ENCODE results near the gene C1orf174.
A peak's percentile ranks its signal among the peaks of the same experiment; 100 is the strongest.

The C1orf174 gene

DNA sequence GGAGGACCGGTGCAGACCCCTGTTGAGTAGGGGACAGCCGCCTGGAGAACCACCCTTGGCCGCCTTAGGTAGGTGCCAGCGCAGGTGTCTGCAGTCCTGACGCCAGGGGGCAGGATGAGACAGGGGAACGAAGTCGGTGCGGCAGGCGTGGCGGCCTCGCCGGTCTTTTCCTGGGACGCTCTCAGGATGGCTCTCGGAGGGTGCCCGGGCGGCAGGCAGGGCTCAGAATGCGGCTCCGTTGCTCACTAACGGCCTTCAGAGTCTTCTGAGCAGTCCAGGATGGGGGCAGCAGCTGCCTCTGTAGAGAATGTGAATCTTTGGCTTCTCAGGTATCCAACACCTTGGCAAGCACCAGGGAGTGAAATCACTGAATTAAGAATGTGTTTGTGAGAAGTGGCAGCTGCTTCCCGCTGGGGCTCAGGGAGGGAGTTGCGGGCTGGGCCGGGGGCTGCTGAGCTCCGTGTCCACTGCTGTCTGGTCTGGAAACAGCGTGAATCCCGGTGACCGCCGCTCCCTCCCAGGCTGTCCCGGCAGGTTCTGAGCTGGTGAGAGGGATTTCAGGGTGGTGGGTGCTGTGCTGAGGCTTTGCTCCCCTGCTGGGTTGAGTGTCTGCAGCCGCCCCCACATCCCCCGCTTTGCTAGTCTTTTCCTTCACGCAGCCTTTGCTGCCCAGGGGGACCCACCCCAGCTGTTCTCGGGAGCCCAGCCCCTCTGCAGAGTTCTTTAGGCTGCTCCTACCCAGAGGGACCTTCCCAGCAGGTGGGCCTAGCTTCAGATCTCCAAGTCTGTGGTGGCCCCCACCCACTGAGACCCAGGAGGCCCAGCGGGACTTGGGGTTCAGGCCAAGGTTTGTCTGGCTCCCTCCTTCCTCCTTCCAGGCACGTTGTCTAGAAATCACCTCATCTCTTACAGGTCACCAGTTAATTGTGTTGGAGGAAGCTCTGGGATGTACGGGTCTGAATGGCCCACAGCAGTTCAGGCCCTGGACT lies 11.1 kb upstream of the C1orf174 start:
- DNase-seq = peak in 32 of 56 donors; percentile 6 to 68 (median 37)

DNA sequence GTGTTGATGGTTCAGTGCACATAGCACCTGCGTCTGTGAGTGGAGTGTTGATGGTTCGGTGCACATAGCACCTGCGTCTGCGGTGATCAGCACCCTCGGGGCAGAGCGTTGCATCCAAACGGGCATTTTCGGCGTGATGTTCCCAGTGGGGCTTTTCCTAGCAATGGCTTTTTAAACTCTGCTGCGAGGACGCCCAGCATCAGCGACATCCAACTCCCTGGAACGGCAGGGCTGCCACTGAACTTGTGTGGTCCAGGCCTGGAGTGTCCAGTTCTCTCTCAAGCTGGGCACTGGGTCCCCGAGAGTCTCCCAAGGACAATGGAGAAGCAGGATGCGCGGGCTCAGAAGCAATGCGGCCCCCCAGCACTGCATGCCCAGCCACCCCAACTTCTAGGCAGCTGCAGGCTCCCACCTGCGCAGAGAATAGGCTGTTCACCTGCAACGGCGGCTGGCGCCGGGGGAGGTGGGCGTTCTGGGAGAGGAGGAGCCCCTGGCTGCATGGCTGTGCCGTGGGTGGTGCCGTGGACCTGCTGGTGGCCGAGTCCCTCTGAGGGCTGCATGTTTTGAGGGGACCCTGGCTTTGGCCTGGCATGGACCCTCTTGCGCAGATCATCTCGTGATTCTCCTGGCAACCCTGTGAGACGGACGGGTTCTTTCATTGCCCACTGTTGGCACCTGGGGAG lies 10.1 kb upstream of the C1orf174 start:
- no peak for DNase-seq

DNA sequence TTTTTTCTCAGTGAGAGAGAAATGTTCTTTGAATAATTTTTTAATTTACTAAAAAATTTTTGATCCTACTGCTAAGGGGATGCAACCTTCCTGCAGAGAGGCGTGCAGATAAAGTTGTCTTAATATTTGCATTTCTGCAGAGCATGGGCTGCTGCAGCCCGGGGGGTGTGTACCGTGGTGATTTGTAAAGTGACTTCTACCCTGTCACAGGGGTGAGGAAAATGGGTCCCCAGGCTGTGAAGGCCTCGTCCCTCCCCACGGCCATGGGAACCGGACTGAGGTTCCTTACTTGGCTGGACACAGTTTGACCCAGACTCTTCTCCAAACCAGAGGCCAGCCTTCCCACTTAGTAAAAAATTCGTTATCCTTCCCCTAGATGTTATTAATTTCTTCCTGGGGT lies 9.5 kb upstream of the C1orf174 start:
- DNase-seq = no peak

DNA sequence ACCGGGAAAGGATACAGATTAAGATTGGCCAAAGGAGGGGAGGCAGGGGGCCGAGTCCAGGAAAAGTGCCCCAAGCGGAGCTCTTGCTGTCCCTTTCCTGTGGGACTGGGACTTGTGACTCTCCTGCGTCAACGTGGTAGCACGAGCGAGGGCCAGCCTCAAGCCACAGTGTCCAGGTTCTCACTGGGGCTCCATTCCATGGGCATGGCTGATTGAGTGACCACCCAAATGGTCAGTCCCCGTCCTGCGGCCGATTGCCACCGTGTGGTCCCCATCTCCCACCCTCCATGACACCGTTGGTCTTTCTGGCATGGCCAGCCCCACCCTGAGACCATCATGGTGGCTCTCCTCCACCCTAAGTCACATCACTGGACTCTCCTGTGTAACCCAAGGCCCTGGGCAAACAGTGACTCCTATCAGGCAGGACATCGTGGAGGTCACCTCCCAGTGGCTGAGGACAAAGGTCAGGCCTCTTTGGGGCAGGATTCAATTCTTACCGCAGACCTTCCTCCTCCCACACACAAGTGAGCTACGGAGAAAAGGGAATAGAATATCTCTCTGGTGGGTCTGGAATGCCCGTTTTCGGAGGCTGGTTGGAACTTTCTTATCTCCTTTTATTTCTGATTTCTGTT lies 8.9 kb upstream of the C1orf174 start:
- no peak for DNase-seq

DNA sequence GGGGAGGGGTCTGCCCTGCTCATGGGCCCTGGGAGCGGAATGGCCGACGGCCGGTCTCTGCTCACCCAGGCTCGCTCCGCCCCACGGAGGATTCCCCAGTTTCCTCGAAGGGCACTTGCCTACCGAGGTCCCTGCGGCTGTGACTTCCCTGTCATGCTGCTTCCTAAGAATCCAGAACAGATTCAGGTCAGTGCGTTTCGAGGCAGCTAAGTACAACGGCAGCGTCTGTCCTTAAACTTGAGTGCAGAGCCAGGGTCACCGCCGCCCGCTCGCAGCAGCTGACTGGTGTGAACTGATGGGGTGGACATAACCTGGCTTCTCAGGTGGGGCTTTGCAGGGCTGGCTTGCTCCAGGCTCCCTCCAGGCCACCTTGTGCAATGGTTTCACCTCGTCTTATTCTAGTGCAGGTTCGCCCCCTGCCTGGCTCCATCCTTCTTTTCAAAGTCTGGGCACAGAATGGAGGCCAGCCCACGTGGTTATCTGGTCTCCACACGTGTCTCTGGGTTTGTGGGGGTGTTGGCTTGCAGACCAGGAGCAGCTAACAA lies 7.6 kb upstream of the C1orf174 start:
- DNase-seq = no peak

DNA sequence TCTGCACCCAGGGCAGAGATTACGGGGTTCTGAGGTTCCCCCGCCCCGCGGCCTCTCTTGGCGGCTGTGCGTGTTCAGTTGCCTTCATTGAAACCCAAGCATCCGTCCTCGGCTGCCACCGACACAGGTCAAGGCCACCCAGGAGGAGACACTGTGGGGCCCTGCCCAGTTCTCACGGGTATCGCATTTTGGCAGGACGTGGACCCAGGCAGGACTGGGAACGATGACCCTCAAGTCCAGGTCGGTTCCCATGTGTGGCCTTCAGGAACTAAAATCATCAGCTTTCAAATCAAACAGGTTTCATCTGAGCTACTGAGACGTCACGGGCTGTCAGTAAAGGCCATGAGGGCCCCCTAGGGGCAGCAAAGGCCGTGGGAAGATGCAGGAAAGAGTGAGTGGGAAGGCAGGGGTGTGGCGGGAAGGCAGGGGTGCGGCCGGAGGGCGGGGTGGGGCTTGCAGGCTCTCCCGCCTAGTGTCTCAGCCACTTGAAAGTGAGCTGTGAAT lies 7.0 kb upstream of the C1orf174 start:
- DNase-seq = no peak

DNA sequence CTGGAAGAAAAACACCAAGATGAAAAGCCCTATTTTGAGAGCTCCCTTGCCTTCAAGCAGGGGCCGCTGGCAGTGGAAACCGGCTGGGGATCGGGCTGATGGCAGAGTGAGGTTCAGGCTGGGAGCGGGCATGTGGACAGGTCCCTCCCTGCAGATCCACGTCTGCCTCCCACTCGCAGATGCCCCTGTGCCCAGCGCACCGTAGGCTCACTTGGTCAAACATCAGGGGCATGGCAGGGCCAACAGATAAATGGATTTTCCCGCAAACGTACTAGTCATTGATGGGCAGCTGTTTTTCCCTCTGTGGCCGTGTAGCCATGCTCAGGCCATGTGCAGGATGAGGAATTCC lies 6.6 kb upstream of the C1orf174 start:
- DNase-seq = no peak

DNA sequence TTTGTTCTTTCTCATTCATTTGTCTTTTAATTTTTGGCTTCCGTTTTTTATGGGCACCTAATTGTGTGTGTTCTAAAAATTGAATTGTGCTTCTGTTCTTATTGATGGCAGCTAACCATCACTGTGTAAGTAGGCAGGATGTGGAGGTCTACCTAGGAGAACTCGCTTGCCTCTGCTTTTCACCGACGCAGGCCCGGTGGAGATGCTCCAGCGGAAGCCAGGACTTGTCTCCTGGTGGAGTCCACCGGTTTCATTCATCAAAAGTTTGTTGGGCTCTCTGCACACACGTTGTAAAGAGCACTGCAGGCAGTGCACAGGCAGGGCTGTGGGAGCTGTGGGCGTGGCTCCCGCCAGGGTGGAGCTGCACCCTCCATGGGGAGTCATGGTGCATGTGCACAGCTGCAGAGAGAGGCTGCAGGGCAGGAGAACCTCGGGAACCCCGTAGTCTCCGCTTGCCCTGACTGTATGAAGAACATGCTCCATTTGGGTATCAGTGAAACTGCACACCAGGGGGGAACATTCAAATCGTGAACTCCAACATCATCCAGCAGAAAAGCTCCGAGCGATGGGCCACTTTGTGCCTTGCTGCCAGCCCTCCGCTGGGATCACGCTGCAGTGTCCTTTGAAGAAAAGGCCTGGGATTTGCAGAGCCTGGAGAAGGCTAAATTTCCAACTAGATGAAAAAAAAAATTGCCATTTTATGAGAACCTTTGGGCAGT lies 6.0 kb upstream of the C1orf174 start:
- DNase-seq = no peak

DNA sequence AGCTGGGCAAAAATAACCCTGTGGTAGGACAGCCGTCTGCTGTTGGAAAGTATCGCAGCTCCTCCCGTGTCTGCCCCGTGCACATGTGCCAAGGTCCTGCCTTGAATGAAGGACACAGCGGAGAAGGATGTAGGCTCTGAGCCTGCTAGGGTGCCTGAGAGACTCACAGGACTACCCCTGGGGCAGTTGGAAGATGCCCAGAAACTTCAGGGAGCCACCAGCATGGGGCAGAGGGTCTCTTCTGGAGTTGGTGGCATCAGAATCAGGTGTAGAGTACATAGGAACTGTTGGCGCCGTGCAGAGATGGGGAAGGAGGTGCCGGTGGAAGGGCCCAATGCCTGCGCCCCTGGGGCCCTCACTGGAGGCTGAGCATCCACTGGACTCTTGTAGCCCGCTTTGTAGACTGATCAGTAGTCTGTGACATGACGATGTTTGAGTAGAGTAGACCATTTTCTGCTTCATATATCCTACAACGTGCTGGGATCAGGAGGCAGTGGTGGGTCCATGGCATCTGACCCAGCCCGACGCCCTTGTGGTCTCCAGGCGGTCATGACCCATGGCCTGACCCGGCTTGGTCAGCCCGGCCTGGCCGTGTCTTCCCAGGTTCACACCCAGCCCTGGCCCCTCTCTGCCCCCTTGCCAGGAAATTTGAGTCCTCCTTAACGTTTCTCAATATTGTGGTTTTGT lies 5.3 kb upstream of the C1orf174 start:
- DNase-seq = no peak

DNA sequence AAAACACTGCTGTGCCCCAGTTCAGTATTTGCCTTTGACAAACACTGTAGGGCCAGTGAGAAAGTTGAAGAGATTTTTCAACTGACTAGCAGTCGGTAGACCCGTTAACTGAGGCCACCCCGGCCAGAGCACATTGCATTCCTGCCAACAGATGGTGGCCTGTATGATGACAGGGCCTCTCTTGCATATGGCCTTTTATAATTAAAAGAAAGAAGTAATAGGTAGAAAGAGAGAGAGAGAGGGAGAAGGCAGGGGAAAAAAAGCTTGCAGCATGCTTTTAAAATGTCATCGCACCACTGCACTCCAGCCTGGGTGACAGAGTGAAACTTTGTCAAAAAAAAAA lies 4.7 kb upstream of the C1orf174 start:
- DNase-seq = no peak

DNA sequence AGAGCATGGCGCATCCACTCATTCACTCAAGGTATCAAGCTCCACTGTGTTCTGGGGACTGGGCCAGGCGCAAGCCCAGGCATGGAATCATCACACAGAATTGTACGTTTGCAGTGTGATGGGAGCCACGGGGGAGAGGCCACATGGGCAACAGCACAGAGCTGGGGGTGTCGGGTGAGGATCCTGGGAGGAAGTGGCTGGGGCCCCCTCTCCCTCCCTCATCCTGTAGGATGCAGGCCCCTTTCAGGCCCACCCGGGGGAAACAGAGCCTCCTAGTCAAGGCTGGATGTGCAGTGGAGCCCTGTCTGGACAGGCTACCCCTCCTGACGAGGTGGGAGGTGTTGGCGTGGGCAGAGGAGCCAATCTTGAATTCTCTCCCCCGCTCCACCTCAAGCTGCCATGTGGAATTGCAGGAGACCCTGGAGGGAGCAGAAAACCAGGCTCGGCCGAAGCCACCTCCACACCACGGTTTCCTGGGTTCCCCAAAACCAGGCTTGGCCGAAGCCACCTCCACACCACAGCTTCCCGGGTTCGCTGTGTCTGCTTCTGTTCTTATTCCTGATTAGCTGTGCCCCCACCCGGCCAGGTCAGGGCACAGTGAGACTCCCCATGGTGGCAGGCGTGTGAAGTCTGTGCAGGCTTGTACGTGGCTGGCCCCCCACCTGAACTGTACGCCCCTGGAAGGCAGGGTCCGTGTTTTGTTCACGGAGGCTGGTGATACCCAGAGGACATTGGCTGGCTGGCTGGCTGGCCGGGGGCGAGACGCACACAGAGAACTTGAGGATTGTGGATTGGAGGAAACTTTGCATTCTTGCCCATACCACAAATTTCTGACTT lies 4.2 kb upstream of the C1orf174 start:
- no peak for DNase-seq

DNA sequence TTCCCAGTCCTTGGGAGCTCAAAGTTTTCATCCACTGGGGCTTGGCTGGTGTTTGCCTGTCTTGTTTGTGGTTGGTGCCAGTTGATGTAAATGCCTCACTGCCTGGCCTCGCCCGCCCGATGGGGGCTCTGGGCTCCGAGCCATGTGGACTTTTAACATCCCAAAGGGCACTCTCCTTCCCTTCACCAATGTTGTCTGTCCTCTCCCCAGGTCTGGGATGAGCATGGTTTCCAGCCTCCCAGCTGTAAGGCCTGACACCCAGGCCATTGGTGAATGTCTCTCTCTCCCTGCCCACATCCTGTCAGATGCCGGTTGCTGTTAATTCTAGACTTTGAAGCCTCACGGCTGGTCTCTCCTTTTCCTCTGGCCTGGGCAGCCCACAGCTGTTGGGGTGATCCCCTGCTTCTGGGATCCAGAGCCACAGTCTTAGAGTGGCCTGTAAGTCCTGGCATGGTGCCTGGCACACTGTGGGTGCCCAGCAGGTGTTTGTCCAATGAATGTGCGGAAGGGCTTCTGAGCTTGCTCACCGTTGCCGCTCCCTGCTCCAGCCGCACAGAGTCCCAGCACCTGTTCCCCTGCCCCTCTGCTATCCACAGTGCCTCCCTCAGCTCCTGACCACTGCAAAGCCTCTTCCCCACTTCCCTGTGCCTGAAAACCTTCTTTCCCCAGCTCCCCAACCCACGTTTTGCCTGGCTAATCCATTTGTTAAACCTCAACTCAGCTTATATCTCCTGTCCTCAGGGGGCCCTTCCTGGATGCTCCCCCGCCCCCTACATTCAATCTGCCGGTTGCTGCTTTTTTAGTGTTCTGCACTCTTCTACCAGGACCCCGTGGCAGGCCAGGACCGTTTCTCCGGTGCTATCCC lies 3.3 kb upstream of the C1orf174 start:
- no peak for DNase-seq

DNA sequence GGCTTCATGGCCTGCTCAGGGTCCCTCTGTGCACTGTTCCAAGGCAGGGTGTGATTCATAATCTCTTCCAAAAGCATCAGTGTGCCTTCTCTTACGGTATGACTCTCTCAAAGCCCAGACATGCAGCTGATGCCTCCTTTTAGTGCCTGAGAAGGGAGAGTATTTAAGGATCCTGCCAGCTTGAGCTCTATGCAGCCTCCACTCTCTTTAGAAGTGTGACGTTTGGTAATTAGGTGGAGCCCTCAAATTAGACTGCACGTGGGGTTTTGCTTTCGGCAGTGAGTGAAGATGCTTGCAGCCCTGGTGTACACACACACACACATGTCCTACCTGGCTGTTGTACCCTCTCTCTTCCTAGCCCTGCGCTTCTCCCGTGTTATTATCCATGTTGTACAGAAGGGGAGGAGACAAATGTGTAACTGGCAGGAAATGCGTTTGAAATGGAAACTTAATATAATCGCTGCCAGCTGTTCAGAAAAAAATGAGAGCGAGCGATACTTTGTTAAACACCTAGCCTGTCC lies 2.6 kb upstream of the C1orf174 start:
- peak in 1 of 56 donors; percentile 31 for DNase-seq

DNA sequence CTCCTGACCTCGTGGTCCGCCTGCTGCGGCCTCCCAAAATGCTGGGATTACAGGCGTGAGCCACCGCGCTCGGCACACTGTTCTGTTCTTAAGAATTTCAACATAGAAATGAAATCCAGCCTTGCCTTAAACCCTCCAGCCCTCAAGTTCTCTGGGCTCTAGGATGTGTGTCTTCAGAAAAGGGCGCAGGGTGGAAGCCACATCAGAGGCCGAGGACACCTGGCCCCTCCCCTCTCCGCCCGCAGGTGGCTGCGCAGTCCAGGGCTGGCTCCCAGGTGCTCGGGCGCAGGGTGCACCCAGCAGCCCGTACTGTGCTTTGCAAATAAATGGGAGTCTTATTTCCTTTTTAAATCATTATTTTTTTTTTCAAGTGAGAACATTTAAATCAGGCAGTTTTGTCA lies 2.0 kb upstream of the C1orf174 start:
- no peak for DNase-seq

DNA sequence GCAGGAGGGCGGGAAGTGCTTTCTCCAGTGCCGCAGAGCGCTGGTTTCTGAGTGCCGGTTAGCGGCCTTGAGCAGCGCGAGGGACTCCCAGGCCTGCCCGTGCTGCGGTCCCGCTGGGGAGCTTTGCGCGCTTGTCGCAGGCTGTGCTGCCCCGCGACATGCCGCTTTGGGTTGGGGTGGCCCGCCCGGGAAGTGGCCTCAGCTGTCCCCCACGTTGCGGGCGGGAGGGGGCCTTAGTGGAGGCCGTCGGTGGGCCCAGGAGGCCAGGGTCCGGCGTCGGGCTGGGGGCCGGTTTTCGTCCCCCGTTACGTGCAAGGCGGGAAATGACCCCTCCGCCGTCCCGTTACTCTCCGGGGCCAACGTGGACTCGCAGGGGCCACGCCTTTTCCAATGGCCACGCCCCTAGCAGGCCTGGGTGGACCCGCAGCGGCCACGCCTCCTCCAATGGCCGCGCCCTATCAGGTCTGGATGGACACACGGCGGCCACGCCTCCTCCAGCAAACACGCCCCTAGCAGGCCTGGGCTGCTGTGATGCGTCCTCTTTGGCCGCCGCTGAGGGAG lies 977 bp upstream of the C1orf174 start:
- peak; percentile 31 to 98 (median 91) for DNase-seq

DNA sequence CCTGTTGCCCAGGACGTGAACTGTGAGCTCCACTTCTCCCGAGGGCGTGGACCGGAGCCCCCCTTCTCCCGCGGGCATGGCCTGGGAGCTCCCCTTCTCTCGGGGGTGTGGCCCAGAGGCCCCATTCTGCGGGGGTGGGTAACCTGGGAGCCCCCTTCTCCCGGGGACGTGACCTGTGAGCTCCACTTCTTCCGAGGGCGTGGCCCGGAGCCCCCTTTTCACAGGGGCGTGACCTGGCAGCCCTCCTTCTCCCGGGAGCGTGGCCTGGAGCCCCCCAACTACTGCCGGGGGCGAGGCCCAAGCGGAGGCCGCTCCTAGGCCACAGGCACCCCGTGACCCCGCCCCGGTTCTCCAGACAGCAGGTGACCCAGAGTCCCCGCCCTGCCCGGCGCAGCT lies 320 bp downstream of the C1orf174 start:
- DNase-seq = no peak

DNA sequence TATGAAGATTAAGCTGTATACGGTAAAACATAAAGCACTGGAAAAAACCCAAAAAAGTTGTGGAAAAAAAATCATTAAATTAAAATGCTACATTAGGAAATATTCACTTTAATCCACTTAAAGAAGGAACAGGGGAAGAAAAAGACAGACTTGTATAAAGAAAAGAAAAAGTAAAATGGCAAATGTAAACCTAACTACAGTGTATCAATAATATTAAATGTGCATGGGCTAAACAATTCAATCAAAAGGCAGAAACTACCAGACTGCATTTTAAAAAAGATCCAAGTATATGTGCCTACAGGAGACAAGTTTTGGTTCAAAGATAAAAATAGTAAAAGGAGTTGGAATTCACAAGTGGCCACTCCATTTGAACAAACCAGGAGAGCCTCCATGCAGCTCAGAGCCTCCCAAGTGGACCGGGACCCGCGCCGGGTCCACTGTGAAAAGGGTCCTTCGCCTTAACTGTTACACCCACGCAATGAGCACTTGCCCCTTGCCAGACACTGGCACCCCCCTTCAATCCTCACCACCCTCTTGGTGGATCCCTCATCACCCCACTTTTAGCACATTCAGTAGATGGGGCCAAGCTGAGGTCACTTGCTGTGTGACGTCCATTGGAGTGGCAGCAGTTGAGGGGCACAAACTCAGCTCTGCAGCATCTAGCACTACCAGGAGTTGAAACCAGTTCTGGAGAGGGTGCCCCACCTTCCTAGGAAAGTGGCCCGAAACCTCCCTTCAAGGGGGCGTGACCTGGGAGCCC lies 898 bp downstream of the C1orf174 start:
- no peak for DNase-seq

DNA sequence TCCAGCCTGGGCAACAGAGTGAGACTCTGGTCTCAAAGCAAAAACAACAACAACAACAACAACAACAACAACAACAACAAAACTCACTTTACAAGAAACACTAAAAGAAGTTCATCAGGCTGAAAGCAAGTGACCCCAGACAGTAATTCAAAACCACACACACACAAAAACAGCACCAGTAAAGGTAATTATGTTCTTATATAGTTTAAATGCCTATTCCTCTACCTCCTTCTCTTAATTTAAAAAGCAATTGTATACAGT lies 1.7 kb downstream of the C1orf174 start:
- DNase-seq = no peak
